Left ventricle myocardium inferior (tissue), 1 donor: ENCODE measurements around the gene GULP1. TPM values are rescaled to one million over a fixed set of nuclear protein-coding genes. Genes with fewer than 3 reads are reported as not detected.
A peak's percentile ranks its signal among the peaks of the same experiment; 100 is the strongest.

Source experiments
- DNase-seq: peaks from one replicate; pipeline ENCODE4 v3.0.0-alpha.2; 2020
- H3K27ac ChIP-seq: fragments of 200-600 bp; replicated peaks from 2 replicates; pipeline ENCODE4 v1.8.0; 2021
- H3K27me3 ChIP-seq: fragments of 200-600 bp; 2 replicates; pipeline ENCODE4 v1.8.0; 2021; ENCODE audit warnings: low read depth
- H3K36me3 ChIP-seq: fragments of 200-600 bp; 2 replicates; pipeline ENCODE4 v1.8.0; 2021
- H3K4me1 ChIP-seq: fragments of 200-600 bp; 2 replicates; pipeline ENCODE4 v1.8.0; 2021
- H3K4me3 ChIP-seq: fragments of 200-600 bp; 2 replicates; pipeline ENCODE4 v1.8.0; 2021; ENCODE audit warnings: mild to moderate bottlenecking, moderate library complexity
- H3K9me3 ChIP-seq: fragments of 200-600 bp; replicated peaks from 2 replicates; pipeline ENCODE4 v1.8.0; 2021
- CTCF ChIP-seq: fragments of 200-600 bp; IDR thresholded peaks from 2 replicates; pipeline ENCODE4 v1.8.0; 2021; ENCODE audit warnings: antibody characterized with exemption, mild to moderate bottlenecking, borderline replicate concordance
- intact Hi-C: fragments of 100-400 bp; cut with micrococcal nuclease; formaldehyde crosslinking; loops from one replicate; pipeline ENCODE4 v1.11.0; 2022
- microRNA-seq: library from miRNA; unstranded; fragments of <30 nt; microRNA quantifications from one replicate; pipeline ENCODE4 v1.2.0, GENCODE V29; 2020
- total RNA-seq: library from RNA; stranded (reverse); fragmentation: NEBNext Ultra II Directional; extraction: Animal tissue kit (Norgen Biotek cat#: 25700); gene quantifications from one replicate; pipeline ENCODE4 v1.2.1, GENCODE V29; 2021
- donor health status: DM: no; HTN: yes; CAD: no; lungs with severe emphysema.

GULP1 gene
- total RNA-seq, 1 donor from 2014 or later = 5.7 TPM

- Histone ChIP-seq H3K9me3 (no peaks in the 10 kb centered on the region), H3K27ac (peak overlapping the region; percentile 53), H3K36me3 (no peaks in the 10 kb centered on the region), H3K4me1 (peaks cover 14% of the 10 kb centered on the region), H3K27me3 (no peaks in the 10 kb centered on the region), H3K4me3 (no peak overlapping the region)
- no peak for DNase-seq
- intact Hi-C loops = no loop called here
- no peak for TF ChIP-seq CTCF
Observed at GRCh38 chr2:188629753-188630527, 338.3 kb downstream of the GULP1 start.

GRCh38 chr2:188631037-188631809 is 339.5 kb downstream of the GULP1 start:
- H3K27ac ChIP-seq = no peak overlapping the region
- H3K9me3 ChIP-seq = no peaks in the 10 kb centered on the region
- DNase-seq = no peak
- H3K4me1 ChIP-seq = peaks cover 14% of the 10 kb centered on the region
- TF ChIP-seq CTCF = no peak
- no peak overlapping the region for H3K4me3 ChIP-seq
- no peaks in the 10 kb centered on the region for H3K36me3 ChIP-seq
- intact Hi-C loops = no loop called here
- H3K27me3 ChIP-seq = no peaks in the 10 kb centered on the region

- H3K4me3 ChIP-seq = no peak overlapping the region
- intact Hi-C loops = no loop called here
- DNase-seq = no peak
Observed at GRCh38 chr2:188634656-188635055, 343.0 kb downstream of the GULP1 start.

More at GRCh38 chr2:188634656-188635055, 343.0 kb downstream of the GULP1 start:
- no peaks in the 10 kb centered on the region for H3K36me3 ChIP-seq
- peaks cover 9% of the 10 kb centered on the region for H3K4me1 ChIP-seq
- no peak for TF ChIP-seq CTCF
- H3K27ac ChIP-seq = no peak overlapping the region
- H3K9me3 ChIP-seq = no peaks in the 10 kb centered on the region
- no peaks in the 10 kb centered on the region for H3K27me3 ChIP-seq

Small RNAs within 50 kb of the gene (microRNA-seq; reads per million reads assigned to microRNA genes)
- gene MIR561 = not detected
